ENCODE measurements around the gene CELF4.

CELF4 gene

GRCh38 chr18:37450434-37451132 is 115.0 kb downstream of the CELF4 start:
- no peaks in the 10 kb centered on the region for H3K4me1 ChIP-seq (ENCODE audit: insufficient read depth, poor library complexity, severe bottlenecking)
- no peak for ATAC-seq (ENCODE audit: low read depth)
- H3K27me3 ChIP-seq (ENCODE audit: insufficient read depth, poor library complexity, severe bottlenecking) = no peaks in the 10 kb centered on the region
- H3K4me3 ChIP-seq (ENCODE audit: severe bottlenecking) = no peak overlapping the region
- TF ChIP-seq CTCF (IDR thresholded peaks at IDR 0.05; ENCODE audit: poor library complexity, severe bottlenecking) = no peak
- DNase-seq (ENCODE audit: low spot score) = no peak
- H3K9me3 ChIP-seq (ENCODE audit: severe bottlenecking) = no peaks in the 10 kb centered on the region
- no peaks in the 10 kb centered on the region for H3K36me3 ChIP-seq (ENCODE audit: low read depth)
- H3K27ac ChIP-seq (ENCODE audit: poor library complexity, severe bottlenecking) = no peak overlapping the region

- DNase-seq (ENCODE audit: low spot score) = no peak
Measured at GRCh38 chr18:37449618-37450017, 116.0 kb downstream of the CELF4 start.

GRCh38 chr18:37448946-37449345 is 116.7 kb downstream of the CELF4 start:
- TF ChIP-seq CTCF (IDR thresholded peaks at IDR 0.05; ENCODE audit: poor library complexity, severe bottlenecking) = no peak
- no peak overlapping the region for H3K27ac ChIP-seq (ENCODE audit: poor library complexity, severe bottlenecking)

More at GRCh38 chr18:37449618-37450017, 116.0 kb downstream of the CELF4 start:
- H3K4me3 ChIP-seq (ENCODE audit: severe bottlenecking) = no peak overlapping the region
- H3K27me3 ChIP-seq (ENCODE audit: insufficient read depth, poor library complexity, severe bottlenecking) = no peaks in the 10 kb centered on the region
- TF ChIP-seq CTCF (IDR thresholded peaks at IDR 0.05; ENCODE audit: poor library complexity, severe bottlenecking) = no peak
- no peaks in the 10 kb centered on the region for H3K36me3 ChIP-seq (ENCODE audit: low read depth)
- no peaks in the 10 kb centered on the region for H3K9me3 ChIP-seq (ENCODE audit: severe bottlenecking)
- ATAC-seq (ENCODE audit: low read depth) = no peak
- no peaks in the 10 kb centered on the region for H3K4me1 ChIP-seq (ENCODE audit: insufficient read depth, poor library complexity, severe bottlenecking)
- H3K27ac ChIP-seq (ENCODE audit: poor library complexity, severe bottlenecking) = no peak overlapping the region

GRCh38 chr18:37447962-37448888 is 117.4 kb downstream of the CELF4 start:
- ATAC-seq (ENCODE audit: low read depth) = no peak
- TF ChIP-seq CTCF (IDR thresholded peaks at IDR 0.05; ENCODE audit: poor library complexity, severe bottlenecking) = no peak
- H3K9me3 ChIP-seq (ENCODE audit: severe bottlenecking) = no peaks in the 10 kb centered on the region
- H3K27me3 ChIP-seq (ENCODE audit: insufficient read depth, poor library complexity, severe bottlenecking) = no peaks in the 10 kb centered on the region
- H3K4me1 ChIP-seq (ENCODE audit: insufficient read depth, poor library complexity, severe bottlenecking) = no peaks in the 10 kb centered on the region
- H3K36me3 ChIP-seq (ENCODE audit: low read depth) = no peaks in the 10 kb centered on the region
- DNase-seq (ENCODE audit: low spot score) = no peak
- no peak overlapping the region for H3K4me3 ChIP-seq (ENCODE audit: severe bottlenecking)
- H3K27ac ChIP-seq (ENCODE audit: poor library complexity, severe bottlenecking) = no peak overlapping the region

More at GRCh38 chr18:37448946-37449345, 116.7 kb downstream of the CELF4 start:
- ATAC-seq (ENCODE audit: low read depth) (no peak), DNase-seq (ENCODE audit: low spot score) (no peak)
- Histone ChIP-seq H3K36me3 (ENCODE audit: low read depth) (no peaks in the 10 kb centered on the region), H3K4me3 (ENCODE audit: severe bottlenecking) (no peak overlapping the region), H3K27me3 (ENCODE audit: insufficient read depth, poor library complexity, severe bottlenecking) (no peaks in the 10 kb centered on the region), H3K4me1 (ENCODE audit: insufficient read depth, poor library complexity, severe bottlenecking) (no peaks in the 10 kb centered on the region), H3K9me3 (ENCODE audit: severe bottlenecking) (no peaks in the 10 kb centered on the region)

All from RWPE2 (cell line).